Esophagus (tissue), 2 donors: ENCODE measurements around the gene TMEM63A. TPM values are rescaled to one million over a fixed set of nuclear protein-coding genes. Genes with fewer than 3 reads are reported as not detected.
"Not testable (repeated sequence)": the region's sequence is repeated elsewhere in the genome, so short reads cannot be mapped to it uniquely, and the experiment has no call there.

Source experiments
- H3K27ac ChIP-seq, 2 donors: one replicate each; pipeline ENCODE4 v1.5.1; 2013; ENCODE audit warnings: low read depth in 2 of 2, mild to moderate bottlenecking in 2 of 2, inconsistent platforms in 1 of 2, low read length in 1 of 2, moderate library complexity in 1 of 2
- H3K27me3 ChIP-seq, 2 donors: one replicate each; pipeline ENCODE4 v1.6.1; 2013; ENCODE audit warnings: low read length in 2 of 2, control low read depth in 1 of 2, mild to moderate bottlenecking in 1 of 2; ENCODE audit not compliant: insufficient read depth in 2 of 2, control insufficient read depth in 1 of 2
- H3K36me3 ChIP-seq, 2 donors: one replicate each; pipeline ENCODE4 v1.6.1; 2013; ENCODE audit warnings: low read length in 1 of 2; ENCODE audit not compliant: control insufficient read depth in 2 of 2, insufficient read depth in 2 of 2
- H3K4me1 ChIP-seq, 2 donors: one replicate each; pipeline ENCODE4 v1.6.1; 2013; ENCODE audit warnings: low read length in 1 of 2; ENCODE audit not compliant: control insufficient read depth in 2 of 2, insufficient read depth in 2 of 2
- H3K4me3 ChIP-seq, 2 donors: one replicate each; pipeline ENCODE4 v1.5.1; 2013; ENCODE audit warnings: low read length in 2 of 2, mild to moderate bottlenecking in 2 of 2, low read depth in 1 of 2, moderate library complexity in 1 of 2
- H3K9me3 ChIP-seq, 2 donors: one replicate each; pipeline ENCODE4 v1.6.1; 2013; ENCODE audit warnings: mild to moderate bottlenecking in 2 of 2, low read depth in 1 of 2, low read length in 1 of 2, moderate library complexity in 1 of 2; ENCODE audit not compliant: control insufficient read depth in 2 of 2, insufficient read depth in 1 of 2
- WGBS, 2 donors: extraction: QIAGEN DNeasy Blood & Tissue Kit; methylation state at CpG; one replicate each; pipeline ENCODE4 v1.1.7; 2013; 5-methylcytosine and 5-hydroxymethylcytosine counted together
- polyA plus RNA-seq, 2 donors: library from polyadenylated mRNA; stranded (reverse); fragments of 200-250 nt; gene quantifications; one replicate each; pipeline ENCODE4 v1.2.3, GENCODE V29; 2013
- donor health status: healthy with polysubstance abuse.
- donor health status: Bipolar disorder and iron deficiency.

The TMEM63A gene
- polyA plus RNA-seq, 2 donors = 11.2 to 34.9 TPM

DNA sequence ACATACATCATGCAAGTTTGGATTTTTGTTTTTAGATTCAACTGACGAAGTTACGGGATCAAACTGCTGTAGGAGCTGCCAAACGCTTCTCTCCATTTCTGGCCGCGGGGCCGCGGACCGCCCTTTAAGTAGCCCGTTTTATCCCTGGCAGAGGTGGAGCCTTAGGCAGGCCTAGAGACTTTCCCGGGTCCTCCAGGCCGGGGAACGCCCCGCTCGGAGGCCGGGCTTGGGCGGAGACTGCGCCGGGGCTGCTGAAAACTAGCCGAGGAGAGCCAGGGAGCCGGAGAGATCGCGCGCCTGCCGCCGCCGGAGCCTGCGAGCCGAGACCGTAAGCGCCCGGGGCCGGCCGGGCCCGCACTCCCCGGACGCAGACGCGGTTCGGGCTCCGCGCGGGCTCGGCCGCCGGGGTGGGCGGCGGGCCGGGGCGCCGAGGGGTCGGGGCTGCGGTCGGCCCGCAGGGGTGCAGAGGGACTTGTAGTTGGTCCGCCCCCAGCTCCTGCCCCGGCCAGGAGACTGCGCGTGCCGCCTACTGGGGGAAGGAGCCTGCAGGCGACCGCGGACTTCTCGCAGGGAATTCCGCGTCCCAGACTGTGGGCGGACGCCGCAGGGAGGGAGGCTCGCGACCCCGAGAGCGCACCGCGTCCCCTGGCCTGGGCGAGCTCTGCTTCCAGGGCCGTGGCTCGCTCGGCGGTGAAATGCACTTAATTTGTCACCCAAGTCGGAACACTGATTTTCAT, 72.2 kb downstream of the TMEM63A start, which contains the start of gene EPHX1:
Gene EPHX1, plus strand, starts transcription at position 283 of the 737 bp plus-strand sequence. CDS start 18,606 bp downstream, outside the sequence.
- Histone ChIP-seq H3K27ac (peak within 1 kb of the TSS; percentile 79 to 82), H3K9me3 (no peaks in the 10 kb centered on the region), H3K4me3 (peak within 1 kb of the TSS; percentile 79 to 86), H3K27me3 (no peaks in the 10 kb centered on the region), H3K36me3 (no peaks in the 10 kb centered on the region), H3K4me1 (peaks cover 9 to 22% of the 10 kb centered on the region in 2 donors)
- WGBS, 2 donors = 0 to 1% methylated on average over 53 to 80 of the region's 80 CpGs

DNA sequence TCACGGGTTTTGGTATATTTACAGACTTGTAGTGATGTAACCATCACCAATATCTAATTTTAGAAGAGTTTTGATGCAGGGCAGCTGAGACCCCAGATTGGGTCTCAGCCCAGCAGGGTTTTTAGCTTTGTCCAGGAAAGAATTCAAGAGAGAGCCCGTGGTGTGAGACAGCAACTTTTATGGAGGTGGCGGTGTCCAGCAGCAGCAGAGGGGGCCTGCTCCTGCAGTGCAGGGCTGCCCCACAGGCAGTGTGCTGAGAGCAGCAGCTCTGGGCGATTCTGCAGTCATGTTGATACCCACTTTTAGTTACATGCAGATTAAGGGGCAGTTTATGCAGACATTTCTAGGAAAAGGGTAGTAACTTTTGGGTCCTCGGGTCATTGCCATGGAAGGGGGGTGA, 74.0 kb downstream of the TMEM63A start:
- no peaks in the 10 kb centered on the region for H3K9me3 ChIP-seq
- no peaks in the 10 kb centered on the region for H3K27me3 ChIP-seq
- no peak overlapping the region for H3K27ac ChIP-seq
- peaks cover 6 to 13% of the 10 kb centered on the region in 2 donors for H3K4me1 ChIP-seq
- WGBS, 2 donors = 88 to 92% methylated on average over 5 of the region's 5 CpGs
- H3K36me3 ChIP-seq = no peaks in the 10 kb centered on the region
- no peak overlapping the region for H3K4me3 ChIP-seq

DNA sequence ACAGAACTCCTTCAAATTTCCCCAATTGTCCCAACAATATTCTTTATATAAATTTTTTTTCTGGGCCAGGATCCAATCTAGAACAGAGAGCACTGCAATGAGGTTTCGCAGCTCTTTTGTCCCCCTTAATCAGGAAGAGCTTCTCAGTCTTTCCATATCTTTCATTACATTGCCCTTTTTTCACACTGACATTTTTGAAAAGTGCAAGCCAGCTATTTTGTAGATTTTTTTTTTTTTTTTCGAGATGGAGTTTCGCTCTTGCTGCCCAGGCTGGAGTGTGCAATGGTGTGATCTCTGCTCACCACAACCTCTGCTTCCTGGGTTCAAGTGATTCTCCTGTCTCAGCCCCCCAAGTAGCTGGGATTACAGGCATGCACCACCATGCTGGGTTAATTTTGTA, 75.4 kb downstream of the TMEM63A start:
- not testable (repeated sequence) for H3K4me3 ChIP-seq, H3K9me3 ChIP-seq, H3K27ac ChIP-seq, H3K27me3 ChIP-seq, H3K4me1 ChIP-seq, H3K36me3 ChIP-seq
- whole genome bisulfite sequencing, 2 donors = 95 to 96% methylated on average over 3 of the region's 3 CpGs

DNA sequence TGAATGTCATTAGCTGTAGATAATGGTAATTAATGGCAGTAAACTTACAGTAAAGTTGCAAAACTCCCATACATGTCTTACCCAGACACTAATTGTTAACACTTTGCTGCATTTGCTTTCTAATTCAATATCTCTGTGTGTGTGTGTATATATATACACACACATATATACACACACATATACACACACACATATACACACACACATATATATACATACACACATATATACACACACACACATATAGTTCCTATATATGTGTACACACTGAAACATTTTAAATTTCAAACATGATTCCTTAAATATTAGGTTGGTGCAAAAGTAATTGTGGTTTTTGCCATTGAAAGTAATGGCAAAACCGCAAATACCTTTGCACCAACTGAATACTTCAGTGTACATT, 75.9 kb downstream of the TMEM63A start:
- Histone ChIP-seq H3K27me3 (no peaks in the 10 kb centered on the region), H3K27ac (no peak overlapping the region), H3K4me3 (no peak overlapping the region), H3K4me1 (peaks cover under 1 to 1% of the 10 kb centered on the region in 2 donors), H3K9me3 (no peaks in the 10 kb centered on the region), H3K36me3 (no peaks in the 10 kb centered on the region)
- WGBS, 2 donors = 94 to 98% methylated on average over 1 of the region's 1 CpG

DNA sequence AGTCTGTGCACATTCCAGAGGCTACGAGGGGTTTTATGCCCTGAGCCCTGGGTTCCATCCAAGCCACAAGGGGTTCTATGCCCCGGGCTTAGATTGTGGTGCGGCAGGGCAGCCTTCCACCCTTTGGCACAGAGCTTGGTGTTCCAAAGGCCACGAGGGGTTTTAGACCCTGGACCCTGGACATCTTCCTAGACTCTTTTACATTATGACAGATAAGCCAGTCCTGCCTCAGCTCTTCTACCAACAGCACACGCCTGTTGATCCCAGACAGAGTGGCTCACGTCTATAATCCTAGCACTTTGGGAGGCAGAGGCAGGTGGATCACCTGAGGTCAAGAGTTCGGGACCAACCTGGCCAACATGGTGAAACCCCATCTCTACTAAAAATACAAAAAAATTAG, 81.0 kb downstream of the TMEM63A start:
- not testable (repeated sequence) for H3K4me1 ChIP-seq, H3K27me3 ChIP-seq, H3K27ac ChIP-seq, H3K4me3 ChIP-seq, H3K36me3 ChIP-seq, H3K9me3 ChIP-seq
- WGBS, 2 donors = 78 to 84% methylated on average over 7 of the region's 7 CpGs

- H3K9me3 ChIP-seq, H3K36me3 ChIP-seq, H3K27ac ChIP-seq, H3K27me3 ChIP-seq, H3K4me3 ChIP-seq, H3K4me1 ChIP-seq: not testable (repeated sequence)
- WGBS, 2 donors = 94 to 98% methylated on average over 18 of the region's 18 CpGs
Measured at GRCh38 chr1:225796097-225796496, 86.1 kb downstream of the TMEM63A start.

Other genes starting within 250 kb of the TMEM63A start
- gene ENAH, start 229.3 kb downstream of the TMEM63A start, polyA plus RNA-seq = 1 to 10 TPM; 6.7 to 6.9 TPM
- gene SRP9, start 104.6 kb downstream of the TMEM63A start, polyA plus RNA-seq = 100 to 1,000 TPM; 129 to 158 TPM
- gene EPHX1, start 72.3 kb downstream of the TMEM63A start, polyA plus RNA-seq = 10 to 100 TPM; 62.5 to 90.7 TPM
- under 1 TPM; 0.02 to 0.10 TPM for gene LEFTY1, start 6.8 kb upstream of the TMEM63A start, polyA plus RNA-seq
- gene PYCR2, start 41.9 kb upstream of the TMEM63A start, polyA plus RNA-seq = 10 to 100 TPM; 38.2 to 41.5 TPM
- not detected for gene LEFTY2, start 58.8 kb upstream of the TMEM63A start, polyA plus RNA-seq
- 1 to 10 TPM; 3.3 to 6.1 TPM for gene SDE2, start 117.0 kb upstream of the TMEM63A start, polyA plus RNA-seq
- gene H3-3A, start 180.3 kb upstream of the TMEM63A start, polyA plus RNA-seq = 1,000 to 10,000 TPM in 1 of 2 donors, 100 to 1,000 TPM in 1; 679 to 1,046 TPM